Astrocyte of the cerebellum (primary cell): ENCODE results near the gene DDB1.

Experiments
- DNase-seq: peaks from one replicate; pipeline ENCODE4 v3.0.0-alpha.2; 2011; ENCODE audit warnings: low read depth
- H3K4me3 ChIP-seq: 2 replicates; pipeline ENCODE4 v1.5.1; 2011; ENCODE audit warnings: mild to moderate bottlenecking, low read depth, low read length, moderate library complexity
- CTCF ChIP-seq: IDR thresholded peaks from 2 replicates; pipeline ENCODE4 v1.5.1; 2012; ENCODE audit warnings: low read length, low read depth, moderate library complexity, mild to moderate bottlenecking; ENCODE audit errors: missing control alignments
- in situ Hi-C: cut with HindIII; loops from 2 replicates; pipeline ENCODE4 v1.10.0; 2017; ENCODE audit warnings: low sequenced_read_pairs

DDB1 gene

GRCh38 chr11:61279934-61280659 is 52.8 kb downstream of the DDB1 start:
- DNase-seq = peak; percentile 57
- no peak for TF ChIP-seq CTCF
- in situ Hi-C loops = no loop called here
- no peak overlapping the region for H3K4me3 ChIP-seq

GRCh38 chr11:61278001-61278470 is 54.9 kb downstream of the DDB1 start:
- in situ Hi-C loops = no loop called here
- no peak for DNase-seq
- TF ChIP-seq CTCF = no peak
- no peak overlapping the region for H3K4me3 ChIP-seq

GRCh38 chr11:61277186-61278000 is 55.5 kb downstream of the DDB1 start:
- in situ Hi-C loops = no loop called here
- no peak for TF ChIP-seq CTCF
- no peak for DNase-seq
- no peak overlapping the region for H3K4me3 ChIP-seq

- in situ Hi-C loops = no loop called here
- DNase-seq = no peak
- H3K4me3 ChIP-seq = no peak overlapping the region
- no peak for TF ChIP-seq CTCF
Observed at GRCh38 chr11:61275191-61275590, 57.7 kb downstream of the DDB1 start.

GRCh38 chr11:61274084-61274483 is 58.8 kb downstream of the DDB1 start:
- no peak for DNase-seq
- in situ Hi-C loops = no loop called here
- no peak for TF ChIP-seq CTCF
- H3K4me3 ChIP-seq = no peak overlapping the region

GRCh38 chr11:61273178-61274078 is 59.5 kb downstream of the DDB1 start:
- no peak overlapping the region for H3K4me3 ChIP-seq
- DNase-seq = no peak
- in situ Hi-C loops = no loop called here
- TF ChIP-seq CTCF = no peak
